ENCODE results near the gene GGTLC2.

The GGTLC2 gene

GRCh38 chr22:22692707-22693530 lies 48.5 kb downstream of the GGTLC2 start:
- DNase-seq, result peak; percentile 86

- no peak for DNase-seq
Observed at GRCh38 chr22:22693531-22693884, 49.1 kb downstream of the GGTLC2 start.

- DNase-seq, result no peak
Observed at GRCh38 chr22:22694106-22694505, 49.7 kb downstream of the GGTLC2 start.

- DNase-seq, result no peak
Observed at GRCh38 chr22:22696104-22696503, 51.7 kb downstream of the GGTLC2 start.

All from activated CD8-positive, alpha-beta memory T cell treated with anti-CD3 and anti-CD28 coated beads, Interleukin-2, amount 50 U/mL, for 48 hours (primary cell).